ENCODE data around the gene HRH1. TPM values are rescaled to one million over a fixed set of nuclear protein-coding genes. Genes with fewer than 3 reads are reported as not detected.

The HRH1 gene
- total and polyA plus RNA-seq, 2 donors (not counting 1 experiment from before 2014, with no cell fraction given) = not detected

DNA sequence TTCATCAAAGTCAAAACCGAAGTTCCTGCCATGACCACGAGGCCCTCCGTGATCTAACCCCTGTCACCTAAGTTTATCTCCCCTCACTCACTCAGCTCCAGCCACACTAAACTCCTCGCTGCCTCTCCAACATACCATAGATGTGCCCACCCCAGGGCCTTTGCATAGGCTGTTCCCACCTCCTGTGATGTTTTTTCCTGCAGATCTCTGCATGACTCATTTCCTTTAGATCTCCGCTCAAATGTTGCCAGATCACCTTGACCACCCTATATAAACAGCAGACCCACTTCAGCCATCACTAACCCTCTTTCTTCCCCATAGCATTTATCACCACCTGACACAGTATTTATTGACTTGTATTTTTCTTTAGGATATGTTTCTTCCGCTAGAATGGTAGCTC, 58.5 kb downstream of the HRH1 start:
- no peaks in the 10 kb centered on the region for H3K9me3 Mint-ChIP-seq (ENCODE audit: insufficient read depth)
- 87% methylated on average over 5 of the region's 6 CpGs for WGBS (ENCODE audit: insufficient coverage)

DNA sequence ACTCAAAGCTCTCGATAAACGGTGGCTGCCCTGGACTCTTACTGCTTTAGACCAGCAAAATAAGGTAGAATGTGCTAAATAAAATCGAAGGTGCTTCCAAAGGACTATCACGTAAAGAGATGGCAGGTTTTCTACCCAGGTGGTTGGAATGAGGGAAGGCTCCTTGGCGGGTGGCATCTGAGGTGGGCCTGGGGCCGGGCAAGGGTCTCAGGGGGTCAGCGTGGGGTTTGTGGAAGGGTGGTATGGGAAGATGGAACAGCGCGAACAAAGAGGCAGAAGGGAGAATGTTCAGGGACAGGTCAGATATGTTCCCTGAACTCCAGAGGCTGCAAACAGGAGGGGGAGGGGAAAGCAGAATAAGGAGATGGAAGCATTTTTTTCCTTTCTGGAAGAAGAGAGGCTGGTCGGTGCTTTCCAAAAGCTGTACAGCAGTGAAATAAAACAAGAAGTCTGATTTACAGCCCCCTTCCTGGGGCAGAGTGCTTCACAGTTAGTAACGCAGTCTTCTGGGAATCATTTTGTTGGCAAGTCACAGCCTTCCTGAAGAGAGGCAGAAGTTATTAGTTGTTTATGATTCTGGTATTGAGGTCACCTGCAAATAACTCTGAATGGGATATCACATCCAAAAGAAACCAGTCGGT, 59.6 kb downstream of the HRH1 start:
- Mint-ChIP-seq H3K4me1 (no peaks in the 10 kb centered on the region), H3K4me3 (no peak overlapping the region), H3K9me3 (ENCODE audit: insufficient read depth) (no peaks in the 10 kb centered on the region), H3K27me3 (peaks cover 10% of the 10 kb centered on the region), H3K27ac (no peak overlapping the region)
- no peak for ATAC-seq (ENCODE audit: low read depth)
- Histone ChIP-seq H3K4me1 (ENCODE audit: control insufficient read depth in 2 of 2, insufficient read depth in 2 of 2, low read length in 2 of 2) (no peaks in the 10 kb centered on the region), H3K9ac (ENCODE audit: low read length) (no peak overlapping the region), H3K9me3 (ENCODE audit: control extremely low read depth in 1 of 3, control insufficient read depth in 2 of 3, insufficient read depth in 1 of 3, low read length in 2 of 3) (no peaks in the 10 kb centered on the region), H2AFZ (ENCODE audit: insufficient read depth, low read depth, low read length, poor library complexity, severe bottlenecking) (no peak overlapping the region), H3K4me3 (ENCODE audit: control extremely low read depth in 1 of 5, extremely low read depth in 1 of 5, insufficient read depth in 1 of 5, low read depth in 2 of 5, low read length in 4 of 5) (no peak overlapping the region), H3K4me2 (replicated peaks; ENCODE audit: low read depth, low read length, poor library complexity, severe bottlenecking) (no peak overlapping the region), H3K79me2 (ENCODE audit: control insufficient read depth, insufficient read depth, low read length) (no peaks in the 10 kb centered on the region), H3K36me3 (replicated peaks in 1 of 2; ENCODE audit: control extremely low read depth in 1 of 2, control insufficient read depth in 1 of 2, extremely low read depth in 1 of 2, insufficient read depth in 2 of 2, low read length in 1 of 2) (no peaks in the 10 kb centered on the region), H3K27ac (ENCODE audit: low read length in 2 of 2) (no peak overlapping the region), H3K27me3 (replicated peaks in 1 of 4; ENCODE audit: control extremely low read depth in 1 of 4, control insufficient read depth in 3 of 4, insufficient read depth in 4 of 4, low read length in 3 of 4) (no peaks in the 10 kb centered on the region), H4K20me1 (ENCODE audit: control insufficient read depth, insufficient read depth, low read length, poor library complexity, severe bottlenecking) (no peaks in the 10 kb centered on the region)
- ChIA-PET POLR2A (no interaction called here), CTCF (interaction anchor here (1.3 kb wide), 1 partner anchor 25 kb away, joined by 3 read pairs; no protein-coding TSS in a partner anchor)
- WGBS (ENCODE audit: insufficient coverage) = 84% methylated on average over 12 of the region's 12 CpGs
- no peak for DNase-seq
- TF ChIP-seq, protein P1, sequence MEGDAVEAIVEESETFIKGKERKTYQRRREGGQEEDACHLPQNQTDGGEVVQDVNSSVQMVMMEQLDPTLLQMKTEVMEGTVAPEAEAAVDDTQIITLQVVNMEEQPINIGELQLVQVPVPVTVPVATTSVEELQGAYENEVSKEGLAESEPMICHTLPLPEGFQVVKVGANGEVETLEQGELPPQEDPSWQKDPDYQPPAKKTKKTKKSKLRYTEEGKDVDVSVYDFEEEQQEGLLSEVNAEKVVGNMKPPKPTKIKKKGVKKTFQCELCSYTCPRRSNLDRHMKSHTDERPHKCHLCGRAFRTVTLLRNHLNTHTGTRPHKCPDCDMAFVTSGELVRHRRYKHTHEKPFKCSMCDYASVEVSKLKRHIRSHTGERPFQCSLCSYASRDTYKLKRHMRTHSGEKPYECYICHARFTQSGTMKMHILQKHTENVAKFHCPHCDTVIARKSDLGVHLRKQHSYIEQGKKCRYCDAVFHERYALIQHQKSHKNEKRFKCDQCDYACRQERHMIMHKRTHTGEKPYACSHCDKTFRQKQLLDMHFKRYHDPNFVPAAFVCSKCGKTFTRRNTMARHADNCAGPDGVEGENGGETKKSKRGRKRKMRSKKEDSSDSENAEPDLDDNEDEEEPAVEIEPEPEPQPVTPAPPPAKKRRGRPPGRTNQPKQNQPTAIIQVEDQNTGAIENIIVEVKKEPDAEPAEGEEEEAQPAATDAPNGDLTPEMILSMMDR (IDR thresholded peaks at IDR 0.05) = no peak
- no peak for TF ChIP-seq EZH2 (IDR thresholded peaks at IDR 0.05; ENCODE audit: borderline replicate concordance, insufficient read depth, low read depth, low read length, poor library complexity, severe bottlenecking)
- intact Hi-C loops (cut with micrococcal nuclease) = no loop called here

More for the DNA sequence above, 58.5 kb downstream of the HRH1 start:
- ATAC-seq (ENCODE audit: low read depth) (no peak), DNase-seq (no peak)
- H3K4me3 ChIP-seq (ENCODE audit: control extremely low read depth in 1 of 5, extremely low read depth in 1 of 5, insufficient read depth in 1 of 5, low read depth in 2 of 5, low read length in 4 of 5) = no peak overlapping the region
- no peaks in the 10 kb centered on the region for H3K79me2 ChIP-seq (ENCODE audit: control insufficient read depth, insufficient read depth, low read length)
- Mint-ChIP-seq H3K4me1 (no peaks in the 10 kb centered on the region), H3K27me3 (peaks cover 16% of the 10 kb centered on the region), H3K4me3 (no peak overlapping the region), H3K27ac (no peak overlapping the region)
- TF ChIP-seq, protein P1 (IDR thresholded peaks at IDR 0.05) = no peak
- no peak for TF ChIP-seq EZH2 (IDR thresholded peaks at IDR 0.05; ENCODE audit: borderline replicate concordance, insufficient read depth, low read depth, low read length, poor library complexity, severe bottlenecking)
- no peaks in the 10 kb centered on the region for H4K20me1 ChIP-seq (ENCODE audit: control insufficient read depth, insufficient read depth, low read length, poor library complexity, severe bottlenecking)
- no peaks in the 10 kb centered on the region for H3K9me3 ChIP-seq (ENCODE audit: control extremely low read depth in 1 of 3, control insufficient read depth in 2 of 3, insufficient read depth in 1 of 3, low read length in 2 of 3)
- no peaks in the 10 kb centered on the region for H3K27me3 ChIP-seq (replicated peaks in 1 of 4; ENCODE audit: control extremely low read depth in 1 of 4, control insufficient read depth in 3 of 4, insufficient read depth in 4 of 4, low read length in 3 of 4)
- no peak overlapping the region for H3K9ac ChIP-seq (ENCODE audit: low read length)
- no peaks in the 10 kb centered on the region for H3K4me1 ChIP-seq (ENCODE audit: control insufficient read depth in 2 of 2, insufficient read depth in 2 of 2, low read length in 2 of 2)
- H3K36me3 ChIP-seq (replicated peaks in 1 of 2; ENCODE audit: control extremely low read depth in 1 of 2, control insufficient read depth in 1 of 2, extremely low read depth in 1 of 2, insufficient read depth in 2 of 2, low read length in 1 of 2) = no peaks in the 10 kb centered on the region
- CTCF ChIA-PET = interaction anchor here (1.3 kb wide), 1 partner anchor 27 kb away, joined by 3 read pairs; no protein-coding TSS in a partner anchor
- no peak overlapping the region for H2AFZ ChIP-seq (ENCODE audit: insufficient read depth, low read depth, low read length, poor library complexity, severe bottlenecking)
- intact Hi-C loops (cut with micrococcal nuclease) = no loop called here
- POLR2A ChIA-PET = no interaction called here
- H3K4me2 ChIP-seq (replicated peaks; ENCODE audit: low read depth, low read length, poor library complexity, severe bottlenecking) = no peak overlapping the region
- H3K27ac ChIP-seq (ENCODE audit: low read length in 2 of 2) = no peak overlapping the region
